NCI-H226 (cell line): ENCODE measurements around the gene SORT1.
"Not testable (repeated sequence)": the region's sequence is repeated elsewhere in the genome, so short reads cannot be mapped to it uniquely, and the experiment has no call there.

Experiments used
- DNase-seq: peaks from one replicate; pipeline ENCODE4 v3.0.0-alpha.2; 2015

The SORT1 gene

DNA sequence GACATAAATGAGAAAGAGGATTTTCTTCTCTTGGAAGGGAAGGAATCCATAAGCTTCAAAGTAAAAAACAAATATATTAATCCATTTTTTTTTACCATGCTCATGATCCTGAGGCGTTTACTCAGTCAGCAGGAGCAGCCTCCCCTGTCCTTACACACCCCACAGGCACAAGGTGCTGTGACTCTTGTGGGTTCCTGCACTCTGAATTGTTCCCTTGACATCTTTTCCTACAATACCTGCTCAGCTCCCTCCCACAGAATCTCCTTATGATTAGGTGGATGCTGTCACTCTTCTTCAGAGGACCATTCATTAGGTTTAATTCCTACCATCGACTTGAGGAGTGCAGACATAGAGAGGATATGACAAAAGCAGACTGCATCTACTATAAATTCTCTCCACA lies 104.7 kb downstream of the SORT1 start:
- no peak for DNase-seq

DNA sequence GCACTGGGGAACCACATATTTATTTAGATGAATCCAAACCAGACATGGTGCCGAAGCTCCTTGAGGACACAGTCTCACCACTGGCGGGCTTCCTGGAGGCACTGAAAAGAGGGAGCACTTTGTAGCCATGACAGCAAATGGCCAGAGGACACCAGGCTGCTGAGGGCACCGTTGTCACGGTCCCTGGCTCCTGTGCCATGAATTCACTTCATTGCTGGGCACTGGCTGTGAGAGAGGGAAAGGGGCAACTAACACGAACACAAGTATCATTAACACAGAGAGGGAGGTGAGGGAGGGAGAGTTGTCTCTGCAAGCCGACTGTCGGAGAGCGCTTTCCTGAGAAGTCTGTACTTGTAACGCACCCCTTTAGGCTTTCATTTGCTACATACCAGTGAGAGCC lies 105.4 kb downstream of the SORT1 start:
- DNase-seq, result no peak

DNA sequence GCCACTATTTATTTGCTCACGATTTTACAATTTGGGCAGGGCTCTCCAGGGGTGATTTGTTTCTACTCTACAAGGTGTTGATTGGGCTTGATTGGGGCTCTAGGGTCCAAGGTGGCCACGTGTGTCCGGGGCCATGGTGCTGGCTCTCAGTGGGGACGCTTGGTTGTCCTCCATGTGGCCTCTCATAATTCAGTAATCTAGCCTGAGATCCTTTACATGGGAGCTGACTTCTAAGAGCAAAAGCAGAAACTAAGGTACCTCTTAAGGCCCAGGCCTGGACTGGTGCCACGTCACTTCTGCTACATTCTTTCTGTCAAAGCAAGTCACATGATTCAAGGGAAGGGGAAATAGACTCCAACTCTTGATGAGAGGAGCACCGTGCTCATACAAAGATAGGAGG lies 106.7 kb downstream of the SORT1 start:
- no peak for DNase-seq

DNA sequence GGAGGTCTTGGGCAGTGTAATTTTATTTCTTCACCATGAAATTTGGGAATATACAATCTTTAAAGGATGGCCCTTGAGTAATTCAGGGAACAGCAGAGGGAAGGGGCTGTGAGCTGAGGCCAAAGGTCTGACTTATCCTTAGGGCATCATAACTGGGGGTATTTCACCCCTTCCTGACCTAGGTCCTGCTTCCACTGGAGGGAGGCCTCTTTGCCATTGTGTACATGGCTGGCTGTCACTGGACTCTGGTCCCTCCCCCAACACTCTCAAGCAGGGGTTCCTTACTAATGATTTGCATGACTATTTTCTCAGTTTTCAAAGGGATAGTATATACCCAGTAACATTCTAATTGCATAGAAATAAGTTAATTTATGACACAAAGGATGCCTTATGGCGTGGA lies 107.6 kb downstream of the SORT1 start:
- no peak for DNase-seq

- DNase-seq, result not testable (repeated sequence)
These were observed 111.0 kb downstream of the SORT1 start for GRCh38 chr1:109286762-109287161.

GRCh38 chr1:109283748-109284600 lies 113.7 kb downstream of the SORT1 start:
- DNase-seq, result no peak

GRCh38 chr1:109282952-109283747 lies 114.6 kb downstream of the SORT1 start, which contains the start of gene PSRC1:
Gene PSRC1 (minus strand): TSS chr1:109283145.
- DNase-seq, result peak; percentile 87

- DNase-seq, result no peak
These were observed 115.2 kb downstream of the SORT1 start for GRCh38 chr1:109282497-109282951.

- DNase-seq, result no peak
These were observed 115.8 kb downstream of the SORT1 start for GRCh38 chr1:109281680-109282496.

DNA sequence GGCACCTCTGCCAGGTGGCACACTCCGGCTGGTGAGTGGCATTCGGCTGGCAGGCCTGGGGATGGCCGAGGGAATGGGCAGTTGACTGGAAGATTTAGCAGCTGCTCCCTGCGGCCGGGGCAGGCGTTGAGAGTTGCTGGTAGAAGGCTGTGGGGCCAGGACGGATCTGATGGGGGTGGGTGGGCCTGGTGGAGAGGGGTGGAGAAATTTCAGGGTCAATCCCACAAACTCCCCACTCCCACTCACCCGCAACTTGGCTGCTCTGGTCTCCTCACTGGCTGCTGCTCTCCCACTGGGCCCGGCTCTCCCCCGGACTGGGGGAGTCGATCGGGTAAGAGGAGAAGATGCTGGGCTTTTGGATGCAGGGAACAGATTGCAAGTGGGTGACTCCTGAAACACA lies 116.9 kb downstream of the SORT1 start:
- DNase-seq, result no peak

DNA sequence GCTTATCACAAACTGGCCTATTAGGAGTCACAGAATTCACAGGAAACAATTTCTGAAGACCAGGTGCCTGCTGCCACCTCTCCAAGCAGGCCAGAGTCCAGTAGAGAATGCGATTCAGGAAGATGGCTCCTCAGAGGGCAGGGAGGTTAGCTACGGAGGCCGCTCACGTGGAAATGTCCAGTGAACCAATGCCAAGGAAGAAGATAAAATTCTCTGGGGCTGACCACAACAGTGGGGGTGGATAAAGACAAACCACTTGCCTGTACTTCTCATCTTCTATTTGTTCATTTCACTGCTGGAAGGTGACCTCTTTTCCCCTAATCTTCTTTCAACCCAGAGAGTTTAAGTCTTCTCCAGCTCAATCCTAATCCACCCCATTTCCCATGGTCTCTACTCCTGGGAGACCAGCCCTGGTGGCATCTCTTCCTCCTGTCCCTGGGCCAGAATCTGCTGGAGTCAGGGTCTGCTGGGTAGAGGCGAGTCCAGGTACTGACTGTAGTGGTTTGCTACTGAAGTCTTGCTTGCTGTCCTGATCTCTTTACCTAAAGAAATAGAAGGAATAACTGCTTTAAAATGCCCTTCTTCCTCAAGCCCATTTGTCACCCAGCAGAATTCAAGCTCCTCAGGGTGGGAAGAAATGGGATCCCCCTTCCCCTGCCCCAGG lies 118.0 kb downstream of the SORT1 start:
- DNase-seq, result peak; percentile 23

DNA sequence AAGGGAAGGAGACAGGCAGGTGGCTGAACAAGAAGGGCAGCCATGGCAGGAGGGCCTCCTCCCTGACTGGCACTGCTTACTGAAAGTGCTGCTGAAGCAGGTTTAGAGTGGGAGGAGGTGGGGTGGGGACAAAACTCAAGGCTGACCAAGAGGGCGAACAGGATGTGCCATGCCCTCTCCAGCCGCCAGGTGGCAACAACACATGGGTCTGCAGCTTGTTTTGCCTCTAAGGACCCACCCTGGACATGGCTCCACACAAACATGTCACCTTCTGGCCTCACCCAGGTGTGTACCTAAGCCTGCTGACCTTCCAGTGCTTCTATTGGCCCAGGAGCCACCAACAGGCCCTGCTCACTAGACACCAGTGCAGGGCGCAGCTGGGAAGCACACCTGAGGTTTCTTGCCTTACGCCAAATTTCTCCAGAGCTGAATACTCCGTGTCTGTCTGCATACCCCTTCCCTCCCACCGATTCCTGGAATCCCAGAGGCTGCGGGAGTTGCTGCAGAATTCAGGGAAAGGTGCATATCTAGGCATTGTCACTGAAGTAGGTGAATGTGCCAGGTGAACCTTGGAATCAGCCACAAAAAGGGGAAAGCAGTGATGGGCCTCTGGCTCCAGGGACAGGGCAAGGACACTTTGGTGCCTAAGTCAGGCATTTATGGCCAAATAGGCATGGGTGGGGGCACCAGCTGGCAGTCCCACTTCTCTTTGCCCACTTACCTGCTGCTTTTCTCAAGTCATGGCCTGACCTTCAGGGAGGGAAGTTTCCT lies 120.1 kb downstream of the SORT1 start:
- DNase-seq, result peak; percentile 49

DNA sequence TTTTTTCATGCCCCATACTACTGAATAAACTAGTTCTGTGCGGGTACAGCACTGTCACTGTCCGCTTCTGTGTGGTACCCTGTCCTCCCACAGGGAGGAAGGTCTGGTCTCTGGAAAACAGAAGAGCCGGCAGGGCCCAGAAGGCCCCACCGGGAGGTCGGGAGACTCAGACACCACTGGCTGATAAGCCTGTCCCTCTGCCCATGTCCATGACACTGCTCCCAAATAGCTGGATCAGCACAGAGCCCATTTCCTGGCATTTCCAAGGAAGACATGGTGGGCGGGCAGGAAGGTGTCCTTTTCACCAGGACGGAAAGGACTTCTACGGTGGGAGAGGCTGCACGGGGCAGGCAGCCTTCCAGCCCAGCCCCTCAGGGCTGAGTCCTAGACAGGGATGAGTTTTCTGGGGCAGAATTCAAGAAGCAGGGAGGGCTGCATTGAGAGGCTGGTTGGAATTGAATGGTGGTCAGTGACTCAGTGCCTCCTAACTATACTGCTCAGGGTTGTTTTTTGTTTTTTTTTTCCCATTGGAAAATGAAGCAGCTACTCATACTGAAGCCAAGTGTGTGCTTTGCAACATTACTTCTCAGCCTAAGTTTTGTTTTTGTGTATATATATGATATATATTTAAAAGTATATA lies 121.9 kb downstream of the SORT1 start:
- DNase-seq, result no peak

DNA sequence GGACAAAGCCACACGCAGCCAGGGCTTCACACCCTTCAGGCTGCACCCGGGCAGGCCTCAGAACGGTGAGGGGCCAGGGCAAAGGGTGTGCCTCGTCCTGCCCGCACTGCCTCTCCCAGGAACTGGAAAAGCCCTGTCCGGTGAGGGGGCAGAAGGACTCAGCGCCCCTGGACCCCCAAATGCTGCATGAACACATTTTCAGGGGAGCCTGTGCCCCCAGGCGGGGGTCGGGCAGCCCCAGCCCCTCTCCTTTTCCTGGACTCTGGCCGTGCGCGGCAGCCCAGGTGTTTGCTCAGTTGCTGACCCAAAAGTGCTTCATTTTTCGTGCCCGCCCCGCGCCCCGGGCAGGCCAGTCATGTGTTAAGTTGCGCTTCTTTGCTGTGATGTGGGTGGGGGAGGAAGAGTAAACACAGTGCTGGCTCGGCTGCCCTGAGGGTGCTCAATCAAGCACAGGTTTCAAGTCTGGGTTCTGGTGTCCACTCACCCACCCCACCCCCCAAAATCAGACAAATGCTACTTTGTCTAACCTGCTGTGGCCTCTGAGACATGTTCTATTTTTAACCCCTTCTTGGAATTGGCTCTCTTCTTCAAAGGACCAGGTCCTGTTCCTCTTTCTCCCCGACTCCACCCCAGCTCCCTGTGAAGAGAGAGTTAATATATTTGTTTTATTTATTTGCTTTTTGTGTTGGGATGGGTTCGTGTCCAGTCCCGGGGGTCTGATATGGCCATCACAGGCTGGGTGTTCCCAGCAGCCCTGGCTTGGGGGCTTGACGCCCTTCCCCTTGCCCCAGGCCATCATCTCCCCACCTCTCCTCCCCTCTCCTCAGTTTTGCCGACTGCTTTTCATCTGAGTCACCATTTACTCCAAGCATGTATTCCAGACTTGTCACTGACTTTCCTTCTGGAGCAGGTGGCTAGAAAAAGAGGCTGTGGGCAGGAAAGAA lies 122.9 kb downstream of the SORT1 start:
- DNase-seq, result peak; percentile 57

DNA sequence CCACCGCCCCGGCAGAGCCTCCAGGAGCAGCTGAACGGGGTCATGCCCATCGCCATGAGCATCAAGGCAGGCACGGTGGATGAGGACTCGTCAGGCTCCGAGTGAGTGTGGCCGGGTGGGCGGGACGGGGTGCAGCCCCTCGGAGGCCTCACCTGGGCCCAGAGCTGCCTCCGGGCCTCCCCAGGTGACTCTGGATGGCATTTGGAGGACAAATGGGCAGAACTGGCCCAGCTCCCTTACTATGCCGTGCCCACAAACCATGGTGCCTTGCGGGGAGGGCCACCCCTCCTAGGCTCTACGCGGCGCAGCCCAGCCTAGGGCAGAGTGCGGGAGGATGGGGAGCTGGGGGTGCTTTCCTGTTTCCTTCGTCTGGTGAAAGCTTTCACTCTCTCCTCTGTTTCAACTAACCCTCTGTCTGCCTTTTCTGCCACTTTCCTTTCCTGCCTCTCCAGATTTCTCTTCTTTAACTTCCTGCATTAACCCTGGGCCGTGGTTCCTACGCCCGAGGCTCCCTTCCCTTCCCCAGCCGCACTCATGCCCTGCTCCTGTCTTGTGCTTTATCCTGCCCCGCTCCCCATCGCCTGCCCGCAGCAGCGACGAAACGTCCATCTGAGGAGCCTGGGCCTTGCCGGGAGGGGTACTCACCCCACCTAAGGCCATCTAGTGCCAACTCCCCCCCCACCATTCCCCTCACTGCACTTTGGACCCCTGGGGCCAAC lies 124.0 kb downstream of the SORT1 start:
- no peak for DNase-seq

DNA sequence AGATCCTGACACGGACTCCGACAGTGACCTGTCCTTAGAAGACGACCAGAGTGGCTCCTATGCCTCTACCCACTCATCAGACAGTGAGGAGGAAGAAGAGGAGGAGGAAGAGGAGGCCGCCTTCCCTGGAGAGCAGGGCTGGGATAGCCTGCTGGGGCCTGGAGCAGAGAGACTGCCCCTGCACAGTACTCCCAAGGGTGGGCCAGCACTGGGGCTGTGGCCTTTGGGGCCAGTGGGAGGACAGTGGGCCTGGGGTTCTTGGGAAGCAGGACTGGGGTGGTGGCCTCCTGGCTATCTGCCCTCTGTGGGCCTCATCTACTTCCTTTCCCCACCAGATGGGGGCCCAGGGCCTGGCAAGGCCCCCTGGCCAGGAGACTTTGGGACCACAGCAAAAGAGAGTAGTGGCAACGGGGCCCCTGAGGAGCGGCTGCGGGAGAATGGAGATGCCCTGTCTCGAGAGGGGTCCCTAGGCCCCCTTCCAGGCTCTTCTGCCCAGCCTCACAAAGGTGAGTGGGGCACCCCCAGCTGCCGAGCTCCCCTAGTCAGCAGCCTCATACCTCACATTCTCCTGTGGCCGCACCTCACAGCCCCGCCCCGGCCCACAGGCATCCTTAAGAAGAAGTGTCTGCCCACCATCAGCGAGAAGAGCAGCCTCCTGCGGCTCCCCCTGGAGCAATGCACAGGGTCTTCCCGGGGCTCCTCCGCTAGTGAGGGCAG lies 124.7 kb downstream of the SORT1 start:
- peak; percentile 43 for DNase-seq

DNA sequence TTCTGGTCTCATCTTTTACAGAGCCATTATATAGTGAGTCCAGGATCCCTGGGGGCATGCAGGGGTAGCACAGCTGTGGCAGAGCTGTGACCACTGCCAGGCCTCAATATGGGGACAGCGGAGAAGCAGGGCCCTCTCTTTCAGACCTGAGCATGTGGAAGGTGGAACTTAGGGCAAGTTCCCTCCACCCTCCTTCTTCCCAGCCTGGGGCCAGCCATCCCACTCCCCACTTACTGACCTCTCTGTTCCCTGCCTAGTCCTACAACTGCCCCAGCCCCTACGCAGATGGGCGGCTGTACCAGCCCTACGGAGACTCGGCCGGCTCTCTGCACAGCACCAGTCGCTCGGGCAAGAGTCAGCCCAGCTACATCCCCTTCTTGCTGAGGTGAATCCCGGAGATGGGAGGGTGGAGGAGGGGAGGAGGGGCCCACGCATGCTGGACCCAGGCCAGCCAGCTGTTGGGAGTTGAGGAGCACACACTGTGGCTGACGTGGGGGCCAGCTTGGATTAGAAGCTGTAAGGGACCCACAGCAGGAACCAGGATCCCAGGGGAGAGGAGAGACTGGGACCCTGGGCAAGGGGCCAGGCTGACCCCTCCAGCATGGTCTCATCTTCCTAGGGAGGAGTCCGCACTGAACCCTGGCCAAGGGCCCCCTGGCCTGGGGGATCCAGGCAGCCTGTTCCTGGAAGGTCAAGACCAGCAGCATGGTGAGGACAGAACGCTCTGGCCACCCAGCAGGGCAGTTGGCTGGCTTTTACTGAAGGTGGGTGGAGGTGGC lies 125.5 kb downstream of the SORT1 start:
- DNase-seq, result no peak

DNA sequence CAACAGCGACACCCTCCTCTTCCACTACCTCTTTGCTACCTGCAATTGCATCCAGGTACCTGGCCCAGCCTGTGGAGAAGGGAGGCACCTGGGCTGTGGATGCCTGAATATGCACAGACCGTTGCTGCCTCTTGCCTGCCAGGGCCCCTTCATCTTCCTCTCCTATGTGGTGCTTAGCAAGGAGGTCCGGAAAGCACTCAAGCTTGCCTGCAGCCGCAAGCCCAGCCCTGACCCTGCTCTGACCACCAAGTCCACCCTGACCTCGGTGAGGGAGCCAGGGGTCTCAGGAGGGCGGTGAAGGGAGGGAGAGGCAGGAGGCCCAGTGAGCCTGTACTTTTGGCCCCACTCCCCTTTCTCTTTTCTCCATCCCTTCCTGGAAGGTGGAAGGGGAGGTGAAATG lies 126.3 kb downstream of the SORT1 start:
- DNase-seq, result no peak
